GM18868 (cell line): ENCODE results near the gene DLX6.

Source experiments
- ATAC-seq: cut with Tn5 transposase; IDR thresholded peaks from one replicate; pipeline ENCODE4 v1.9.1; 2021; ENCODE audit warnings: mild to moderate bottlenecking, moderate library complexity; ENCODE audit not compliant: unreplicated experiment

The DLX6 gene

GRCh38 chr7:97005183-97006054 lies at the start of gene DLX6:
TSS of gene DLX6 (plus strand) at chr7:97005553. CDS start at chr7:97005978, 425 bp downstream.
- peak; percentile 3 for ATAC-seq

- no peak for ATAC-seq
Measured at GRCh38 chr7:96959135-96959534, 46.2 kb upstream of the DLX6 start.

GRCh38 chr7:96962221-96962885 lies 43.0 kb upstream of the DLX6 start:
- no peak for ATAC-seq

GRCh38 chr7:96968981-96969380 lies 36.4 kb upstream of the DLX6 start:
- no peak for ATAC-seq

- ATAC-seq, result no peak
Measured at GRCh38 chr7:96970739-96971138, 34.6 kb upstream of the DLX6 start.

- no peak for ATAC-seq
Measured at GRCh38 chr7:96973986-96974385, 31.4 kb upstream of the DLX6 start.

GRCh38 chr7:96976106-96976505 lies 29.2 kb upstream of the DLX6 start:
- no peak for ATAC-seq

GRCh38 chr7:96977445-96977844 lies 27.9 kb upstream of the DLX6 start:
- ATAC-seq, result no peak

- ATAC-seq, result no peak
Measured at GRCh38 chr7:96979551-96980276, 25.6 kb upstream of the DLX6 start.

GRCh38 chr7:96982586-96982985 lies 22.8 kb upstream of the DLX6 start:
- no peak for ATAC-seq

GRCh38 chr7:96985992-96986391 lies 19.4 kb upstream of the DLX6 start:
- ATAC-seq, result no peak

- no peak for ATAC-seq
Measured at GRCh38 chr7:96986901-96987300, 18.5 kb upstream of the DLX6 start.

- no peak for ATAC-seq
Measured at GRCh38 chr7:96987719-96988118, 17.6 kb upstream of the DLX6 start.

GRCh38 chr7:96989241-96989858 lies 16.0 kb upstream of the DLX6 start:
- ATAC-seq, result no peak

- ATAC-seq, result no peak
Measured at GRCh38 chr7:96989859-96990317, 15.5 kb upstream of the DLX6 start.

- ATAC-seq, result no peak
Measured at GRCh38 chr7:96991546-96992191, 13.7 kb upstream of the DLX6 start.

- no peak for ATAC-seq
Measured at GRCh38 chr7:96992192-96993005, 13.0 kb upstream of the DLX6 start.

- ATAC-seq, result no peak
Measured at GRCh38 chr7:96993094-96993865, 12.1 kb upstream of the DLX6 start.

GRCh38 chr7:96993980-96994379 lies 11.4 kb upstream of the DLX6 start:
- no peak for ATAC-seq
